ENCODE results near the gene UNK. TPM values are rescaled to one million over a fixed set of nuclear protein-coding genes. Genes with fewer than 3 reads are reported as not detected.

Gene UNK
- total and polyA plus RNA-seq, 2 donors (not counting 3 experiments of a cell fraction or from before 2014, with no cell fraction given), result 18.0 to 23.2 TPM

DNA sequence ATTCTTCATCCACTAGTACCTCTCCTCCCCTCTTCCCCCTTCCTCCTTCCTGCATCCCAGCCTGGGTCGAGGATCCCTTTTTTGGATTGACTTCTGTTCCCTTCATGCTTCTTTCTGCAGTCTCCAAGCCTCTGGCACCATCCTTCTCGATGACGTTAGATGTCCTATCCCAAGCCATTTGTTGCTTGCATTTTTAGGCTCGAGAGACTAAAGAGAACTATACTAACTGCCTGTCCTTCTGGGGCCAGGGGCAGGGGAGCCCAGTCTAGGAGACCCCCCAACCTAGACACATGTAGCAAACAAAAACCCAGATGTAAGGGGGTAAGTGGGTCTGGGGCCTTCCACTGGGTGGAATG is 23.9 kb downstream of the UNK start:
- no peak overlapping the region for H3K4me2 ChIP-seq (ENCODE audit: insufficient read depth, low read length)
- FAIRE-seq, result no peak
- H4K20me1 ChIP-seq (replicated peaks; ENCODE audit: control insufficient read depth, extremely low read depth, insufficient read depth, low read length), result no peaks in the 10 kb centered on the region
- H3K36me3 ChIP-seq (ENCODE audit: control insufficient read depth in 2 of 2, extremely low read depth in 1 of 2, insufficient read depth in 2 of 2, low read length in 2 of 2), result peaks cover 0 to 25% of the 10 kb centered on the region in 2 experiments
- H3K4me1 ChIP-seq (ENCODE audit: control insufficient read depth, extremely low read depth, insufficient read depth, low read length), result no peaks in the 10 kb centered on the region
- CTCF ChIA-PET, result interaction anchor here (1.1 to 1.7 kb wide), 3 partner anchors 10 to 28 kb away, joined by 3 to 7 read pairs (median 4); no protein-coding TSS in a partner anchor
- no peaks in the 10 kb centered on the region for H3K79me2 ChIP-seq (ENCODE audit: control insufficient read depth, insufficient read depth, low read length)
- intact Hi-C loops (cut with micrococcal nuclease) (no loop called here), dilution Hi-C loops (cut with MboI; ENCODE audit: extremely low pct_ligation_motif_present, low sequenced_read_pairs) (no loop called here)
- no peaks in the 10 kb centered on the region for H3K9me3 ChIP-seq (replicated peaks; ENCODE audit: control insufficient read depth, insufficient read depth, low read length)
- no peak overlapping the region for H3K27ac ChIP-seq (ENCODE audit: insufficient read depth, low read depth, low read length)
- TF ChIP-seq JUN (IDR thresholded peaks at IDR 0.05; ENCODE audit: borderline replicate concordance, insufficient read depth, insufficient read length, low read depth), result no peak
- TF ChIP-seq, protein P1, sequence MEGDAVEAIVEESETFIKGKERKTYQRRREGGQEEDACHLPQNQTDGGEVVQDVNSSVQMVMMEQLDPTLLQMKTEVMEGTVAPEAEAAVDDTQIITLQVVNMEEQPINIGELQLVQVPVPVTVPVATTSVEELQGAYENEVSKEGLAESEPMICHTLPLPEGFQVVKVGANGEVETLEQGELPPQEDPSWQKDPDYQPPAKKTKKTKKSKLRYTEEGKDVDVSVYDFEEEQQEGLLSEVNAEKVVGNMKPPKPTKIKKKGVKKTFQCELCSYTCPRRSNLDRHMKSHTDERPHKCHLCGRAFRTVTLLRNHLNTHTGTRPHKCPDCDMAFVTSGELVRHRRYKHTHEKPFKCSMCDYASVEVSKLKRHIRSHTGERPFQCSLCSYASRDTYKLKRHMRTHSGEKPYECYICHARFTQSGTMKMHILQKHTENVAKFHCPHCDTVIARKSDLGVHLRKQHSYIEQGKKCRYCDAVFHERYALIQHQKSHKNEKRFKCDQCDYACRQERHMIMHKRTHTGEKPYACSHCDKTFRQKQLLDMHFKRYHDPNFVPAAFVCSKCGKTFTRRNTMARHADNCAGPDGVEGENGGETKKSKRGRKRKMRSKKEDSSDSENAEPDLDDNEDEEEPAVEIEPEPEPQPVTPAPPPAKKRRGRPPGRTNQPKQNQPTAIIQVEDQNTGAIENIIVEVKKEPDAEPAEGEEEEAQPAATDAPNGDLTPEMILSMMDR (IDR thresholded peaks at IDR 0.05; ENCODE audit: extremely low read depth in 1 of 2, insufficient read depth in 1 of 2, low read depth in 1 of 2, low read length in 2 of 2), result no peak
- no peak for TF ChIP-seq POLR2A (IDR thresholded peaks at IDR 0.05; ENCODE audit: low read depth, low read length)
- no peak for TF ChIP-seq GATA2 (IDR thresholded peaks at IDR 0.05; ENCODE audit: insufficient read depth, insufficient read length, low read depth, low read length)
- TF ChIP-seq MYC (IDR thresholded peaks at IDR 0.05; ENCODE audit: low read depth, low read length), result no peak
- TF ChIP-seq POLR2AphosphoS5 (IDR thresholded peaks at IDR 0.05; ENCODE audit: insufficient read depth, low read depth, low read length), result no peak
- TF ChIP-seq EZH2 (IDR thresholded peaks at IDR 0.05; ENCODE audit: borderline replicate concordance, low read depth, low read length, severe bottlenecking), result no peak
- TF ChIP-seq, protein P2, sequence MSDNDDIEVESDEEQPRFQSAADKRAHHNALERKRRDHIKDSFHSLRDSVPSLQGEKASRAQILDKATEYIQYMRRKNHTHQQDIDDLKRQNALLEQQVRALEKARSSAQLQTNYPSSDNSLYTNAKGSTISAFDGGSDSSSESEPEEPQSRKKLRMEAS (IDR thresholded peaks at IDR 0.05; ENCODE audit: insufficient read depth, insufficient read length), result no peak
- no peaks in the 10 kb centered on the region for H3K9me1 ChIP-seq (replicated peaks; ENCODE audit: control insufficient read depth, extremely low read depth, insufficient read depth, low read length)
- H2AFZ ChIP-seq (ENCODE audit: low read depth, low read length), result no peak overlapping the region
- no TSS peak for BruUV-seq (replicated peaks)
- no peak for DNase-seq (ENCODE audit: low read depth, low spot score)
- H3K27me3 ChIP-seq (ENCODE audit: control insufficient read depth in 2 of 2, insufficient read depth in 2 of 2, low read length in 2 of 2), result no peaks in the 10 kb centered on the region
- H3K4me3 ChIP-seq (replicated peaks in 1 of 3; ENCODE audit: insufficient read depth in 1 of 3, low read depth in 1 of 3, low read length in 3 of 3), result no peak overlapping the region
- no peak overlapping the region for H3K9ac ChIP-seq (replicated peaks; ENCODE audit: extremely low read depth, insufficient read depth, low read length)
- POLR2A ChIA-PET, result no interaction called here
